HG02852 (cell line): Measurements from ENCODE around the gene GRIP1.
"Not testable (repeated sequence)": the region's sequence is repeated elsewhere in the genome, so short reads cannot be mapped to it uniquely, and the experiment has no call there.

Experiments used
- ATAC-seq: cut with Tn5 transposase; IDR thresholded peaks from one replicate; pipeline ENCODE4 v1.9.1; 2021; ENCODE audit warnings: mild to moderate bottlenecking, moderate library complexity; ENCODE audit not compliant: unreplicated experiment

GRIP1 gene

GRCh38 chr12:66541426-66541825 lies 137.4 kb downstream of the GRIP1 start:
- ATAC-seq = no peak

GRCh38 chr12:66539431-66539830 lies 139.4 kb downstream of the GRIP1 start:
- ATAC-seq = no peak

GRCh38 chr12:66538970-66539369 lies 139.9 kb downstream of the GRIP1 start:
- no peak for ATAC-seq

GRCh38 chr12:66537876-66538275 lies 141.0 kb downstream of the GRIP1 start:
- no peak for ATAC-seq

GRCh38 chr12:66533767-66534166 lies 145.1 kb downstream of the GRIP1 start:
- ATAC-seq = no peak

- no peak for ATAC-seq
These were observed 147.1 kb downstream of the GRIP1 start for GRCh38 chr12:66531766-66532165.

GRCh38 chr12:66529934-66530333 lies 148.9 kb downstream of the GRIP1 start:
- ATAC-seq = no peak

- no peak for ATAC-seq
These were observed 162.3 kb downstream of the GRIP1 start for GRCh38 chr12:66516561-66516960.

- ATAC-seq = no peak
These were observed 162.7 kb downstream of the GRIP1 start for GRCh38 chr12:66516133-66516532.

GRCh38 chr12:66514581-66514980 lies 164.3 kb downstream of the GRIP1 start:
- no peak for ATAC-seq

GRCh38 chr12:66508025-66508424 lies 170.9 kb downstream of the GRIP1 start:
- no peak for ATAC-seq

- ATAC-seq = no peak
These were observed 175.1 kb downstream of the GRIP1 start for GRCh38 chr12:66503746-66504145.

GRCh38 chr12:66502911-66503310 lies 176.0 kb downstream of the GRIP1 start:
- ATAC-seq = no peak

GRCh38 chr12:66500841-66501240 lies 178.0 kb downstream of the GRIP1 start:
- ATAC-seq = peak; percentile 98

- no peak for ATAC-seq
These were observed 178.8 kb downstream of the GRIP1 start for GRCh38 chr12:66500091-66500490.

- no peak for ATAC-seq
These were observed 179.9 kb downstream of the GRIP1 start for GRCh38 chr12:66499000-66499399.

- not testable (repeated sequence) for ATAC-seq
These were observed 180.8 kb downstream of the GRIP1 start for GRCh38 chr12:66498059-66498458.

GRCh38 chr12:66497008-66497897 lies 181.6 kb downstream of the GRIP1 start:
- ATAC-seq = no peak

GRCh38 chr12:66496595-66496994 lies 182.3 kb downstream of the GRIP1 start:
- no peak for ATAC-seq

- ATAC-seq = no peak
These were observed 183.2 kb downstream of the GRIP1 start for GRCh38 chr12:66495709-66496108.

- no peak for ATAC-seq
These were observed 185.1 kb downstream of the GRIP1 start for GRCh38 chr12:66493819-66494218.

- ATAC-seq = no peak
These were observed 187.0 kb downstream of the GRIP1 start for GRCh38 chr12:66491853-66492252.
